Amygdala (tissue), 56 donors: ENCODE data around the gene FRY.

Experiments used
- DNase-seq, 56 donors: peaks; one replicate each; lab custom pipeline; 2025; lab: John Stamatoyannopoulos, UW

Gene FRY

DNA sequence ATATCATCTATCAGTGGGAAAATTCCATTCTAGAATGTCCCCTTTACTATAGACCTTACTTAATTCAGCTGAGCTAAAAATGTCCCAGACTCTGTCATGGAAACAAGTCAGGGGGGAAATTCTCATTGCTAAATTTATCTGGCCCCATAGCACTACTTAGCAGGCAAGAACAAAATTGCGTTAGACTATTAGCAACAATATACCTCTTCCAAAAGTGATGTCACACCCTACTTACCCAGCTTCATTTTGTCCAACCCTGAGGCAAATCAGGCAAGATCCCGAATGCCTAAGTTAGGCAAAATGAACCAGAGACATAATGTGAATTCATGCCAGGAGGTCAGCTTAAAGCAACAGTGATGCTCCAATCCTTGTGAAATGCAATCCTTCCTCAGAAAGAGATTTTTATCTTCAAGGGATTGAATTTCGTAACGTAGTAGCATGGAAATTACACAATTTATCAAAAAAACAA lies 93.7 kb downstream of the FRY start:
- DNase-seq, result no peak

DNA sequence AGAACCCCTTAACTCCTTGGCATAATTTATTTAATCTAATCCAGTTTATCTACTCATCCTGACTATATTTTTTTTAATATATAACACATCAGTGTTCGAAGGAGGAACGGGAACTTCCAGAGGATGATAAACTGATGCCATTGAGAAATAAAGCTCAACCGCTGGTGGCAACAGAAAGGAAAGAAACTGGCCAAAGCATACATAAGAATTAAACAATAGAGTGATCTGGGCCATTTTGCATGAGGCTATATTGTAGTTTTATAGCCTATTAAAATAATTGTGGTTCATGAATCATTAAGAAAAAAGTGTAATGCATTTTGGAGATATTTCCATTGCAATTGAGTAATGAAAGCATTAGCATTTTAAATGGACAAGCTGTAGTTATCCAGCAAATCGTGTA lies 94.2 kb downstream of the FRY start:
- no peak for DNase-seq

DNA sequence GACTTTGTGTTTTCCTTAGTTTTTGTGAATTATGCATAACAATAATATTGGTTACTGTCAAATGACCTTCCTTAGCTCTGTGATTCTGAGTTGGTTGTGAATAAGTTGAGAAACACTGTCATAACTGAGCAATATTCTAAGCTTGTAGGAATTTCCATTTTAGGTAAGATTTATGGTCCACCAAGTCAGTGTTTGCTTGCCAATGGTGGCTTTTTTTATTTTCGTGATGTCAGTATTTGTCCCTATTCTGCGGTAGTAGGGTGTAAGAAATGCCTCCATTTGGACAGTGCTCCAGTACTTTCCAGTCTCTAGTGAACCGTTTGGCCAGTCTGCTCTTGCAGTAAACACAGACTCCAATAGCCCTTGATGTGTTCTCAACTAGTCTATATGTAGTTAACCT lies 94.7 kb downstream of the FRY start:
- no peak for DNase-seq

DNA sequence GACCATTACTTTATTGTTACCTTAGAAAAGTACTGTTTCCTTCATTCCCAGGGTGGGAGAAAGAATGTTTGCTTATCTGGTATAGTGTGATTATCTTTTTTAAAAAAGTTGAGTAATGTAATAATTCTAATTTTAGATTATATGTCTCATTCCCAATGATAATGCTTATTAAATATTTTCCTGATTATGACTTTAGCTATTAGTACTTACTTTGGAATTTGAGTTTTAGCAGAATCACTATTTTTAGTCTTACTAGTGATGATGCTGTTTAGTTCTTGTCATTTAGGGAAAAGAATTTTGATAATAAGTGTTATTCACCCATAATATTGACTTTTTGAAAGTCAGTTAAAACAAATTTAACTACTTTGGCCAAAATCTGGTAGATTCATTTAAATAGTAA lies 95.2 kb downstream of the FRY start:
- DNase-seq, result no peak

DNA sequence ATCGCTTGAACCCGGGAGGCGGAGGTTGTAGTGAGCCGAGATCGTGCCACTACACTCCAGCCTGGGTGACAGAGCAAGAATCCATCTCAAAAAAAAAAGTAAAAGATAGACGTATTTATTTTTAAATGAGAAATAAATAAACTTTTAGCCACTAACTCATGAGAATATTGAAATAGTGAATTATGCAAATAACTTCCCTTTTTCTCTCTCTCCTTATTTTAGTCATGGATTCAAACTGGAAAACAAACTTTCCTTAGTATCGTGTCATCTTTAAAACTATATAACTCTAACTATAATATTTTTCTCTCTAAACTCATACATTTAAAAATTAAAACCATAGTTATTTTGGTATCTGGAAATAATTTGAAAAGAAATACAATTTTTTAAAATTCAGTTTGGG lies 96.1 kb downstream of the FRY start:
- DNase-seq, result no peak

DNA sequence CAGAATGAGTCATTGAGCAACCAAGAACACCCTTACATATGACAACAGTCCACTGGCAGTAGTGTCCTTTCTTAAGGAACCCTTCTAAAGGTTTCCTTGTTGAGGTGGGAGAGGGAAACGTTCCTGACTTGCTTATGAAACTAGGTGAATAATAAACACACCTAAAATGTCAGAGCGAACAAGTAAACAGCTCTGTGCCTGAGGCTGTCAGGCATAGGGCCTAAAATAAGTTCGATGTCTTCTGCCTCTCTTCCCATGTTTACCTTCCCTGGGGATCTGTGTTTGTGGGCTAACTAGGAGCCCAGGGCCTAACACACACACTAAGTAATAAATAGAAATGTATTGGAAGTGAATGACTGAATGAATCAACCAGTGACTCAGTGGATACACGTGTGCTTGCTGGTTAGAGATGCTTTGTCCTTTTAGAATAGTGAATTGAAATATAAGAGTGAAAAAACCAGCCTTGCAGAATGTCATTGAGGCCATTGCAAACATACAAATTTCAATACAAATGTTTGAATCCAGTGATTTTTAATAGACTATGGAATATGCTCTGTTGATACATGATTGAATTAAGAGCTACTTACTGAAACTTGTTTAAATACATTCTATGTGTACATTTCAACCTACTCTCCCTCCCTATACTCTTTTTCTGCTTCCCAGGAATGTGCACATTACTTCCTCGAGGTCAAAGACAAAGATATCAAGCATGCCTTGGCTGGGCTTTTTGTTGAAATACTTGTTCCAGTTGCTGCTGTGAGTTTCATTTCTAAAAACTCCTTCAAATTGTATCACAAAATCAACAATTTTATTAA lies 102.9 kb downstream of the FRY start:
- no peak for DNase-seq

DNA sequence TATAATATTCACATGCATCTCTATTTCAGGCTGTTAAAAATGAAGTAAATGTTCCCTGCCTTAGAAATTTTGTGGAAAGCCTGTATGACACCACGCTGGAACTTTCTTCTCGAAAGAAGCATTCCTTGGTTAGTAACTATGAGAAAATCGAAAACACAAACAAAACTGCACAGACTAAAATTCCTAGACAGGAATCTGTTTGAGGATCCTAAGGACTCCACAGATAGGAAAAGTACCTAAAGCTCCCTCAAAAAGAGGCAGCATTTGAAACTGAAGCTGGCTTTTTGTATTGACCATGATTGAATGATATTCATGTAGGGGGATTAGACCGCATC lies 103.4 kb downstream of the FRY start:
- DNase-seq, result no peak

DNA sequence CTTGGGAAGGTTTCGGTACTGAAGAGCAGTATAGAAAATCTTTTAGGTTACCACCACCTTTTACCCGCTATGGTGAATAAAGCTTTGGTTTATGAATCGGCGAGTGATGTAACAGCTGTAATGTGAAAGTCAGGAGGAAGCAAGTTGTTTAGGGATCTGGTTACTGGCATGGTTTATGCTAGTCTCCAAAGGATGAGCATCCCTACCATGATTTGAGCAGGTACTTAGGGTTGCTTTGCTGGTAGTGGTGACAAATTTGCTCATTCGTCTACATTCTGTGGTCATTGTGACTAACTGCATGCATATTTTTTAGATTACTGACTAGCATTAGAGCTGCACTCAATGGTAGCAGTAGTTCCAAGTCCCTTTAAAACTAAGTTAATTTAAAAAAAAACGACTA lies 104.1 kb downstream of the FRY start:
- no peak for DNase-seq

DNA sequence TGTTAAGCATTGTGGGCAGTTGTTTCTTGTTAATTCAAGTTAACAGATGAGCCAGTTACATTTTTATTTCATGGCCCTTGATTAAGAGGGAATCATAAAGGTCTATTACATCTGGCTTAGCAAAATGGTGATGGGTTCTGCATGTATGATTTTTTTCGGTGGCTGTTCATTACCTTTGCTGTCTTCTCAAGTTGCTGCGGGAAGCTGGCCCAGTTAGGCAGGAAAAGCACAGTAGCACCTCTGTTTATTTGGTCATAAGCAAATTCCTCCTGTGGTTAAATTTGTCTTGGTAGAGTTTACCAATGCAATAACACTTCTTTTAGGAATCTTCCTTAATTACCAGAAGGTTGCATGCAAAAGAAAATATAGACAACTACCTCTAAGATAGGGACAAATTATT lies 104.5 kb downstream of the FRY start:
- no peak for DNase-seq

DNA sequence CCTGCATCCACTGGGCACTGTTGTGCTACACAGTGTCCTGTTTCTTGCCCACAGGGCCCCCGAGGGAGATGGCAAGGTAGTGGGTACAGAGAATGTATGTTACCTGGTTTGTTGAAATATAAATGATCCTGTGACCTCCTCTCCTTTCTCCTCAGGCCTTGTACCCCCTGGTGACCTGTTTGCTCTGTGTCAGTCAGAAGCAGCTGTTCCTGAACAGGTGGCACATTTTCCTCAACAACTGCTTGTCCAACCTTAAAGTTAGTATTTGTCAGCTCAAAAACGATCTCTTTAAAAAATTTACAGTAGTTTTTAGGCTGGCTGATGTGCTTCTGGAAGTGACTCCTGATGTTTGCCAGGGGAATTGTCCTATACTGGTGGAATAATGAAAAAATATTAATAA lies 105.1 kb downstream of the FRY start:
- no peak for DNase-seq

DNA sequence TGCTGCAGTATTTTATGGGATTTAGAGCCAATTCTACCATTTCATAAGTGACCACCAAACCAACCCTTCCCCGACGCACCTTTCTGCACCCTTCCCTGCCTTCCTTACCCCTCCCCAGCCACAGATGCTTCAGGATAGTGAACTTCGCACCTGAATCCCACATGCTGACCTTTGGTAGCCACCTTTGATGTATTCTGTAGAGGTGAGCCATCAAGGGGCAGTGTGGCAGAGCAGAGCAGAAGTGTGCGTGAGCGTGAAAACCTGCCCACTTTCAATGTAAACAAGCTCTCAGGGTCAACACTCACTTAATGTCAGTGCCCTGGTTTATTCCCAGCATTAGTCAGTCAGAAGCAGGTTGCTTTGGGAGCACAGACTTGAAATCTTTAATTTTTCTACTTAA lies 107.7 kb downstream of the FRY start:
- DNase-seq, result no peak

DNA sequence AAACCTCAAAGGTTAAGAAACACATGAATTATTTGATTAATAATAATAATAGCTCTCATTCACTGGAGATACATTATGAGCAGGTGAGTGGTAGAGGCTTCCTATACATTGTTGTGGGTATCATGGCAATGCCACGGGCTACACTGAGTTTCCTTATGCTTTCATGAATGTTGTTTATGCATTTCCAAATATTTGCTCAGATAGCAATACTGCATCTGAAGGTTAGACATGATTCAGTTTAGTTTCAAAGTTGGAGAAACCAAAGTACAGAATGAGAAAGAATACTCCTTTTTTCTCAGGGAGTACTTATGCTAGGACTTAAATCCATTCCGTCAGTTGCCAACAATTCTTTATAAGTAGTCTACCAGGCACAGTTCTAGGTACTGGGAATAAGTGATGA lies 108.5 kb downstream of the FRY start:
- no peak for DNase-seq

DNA sequence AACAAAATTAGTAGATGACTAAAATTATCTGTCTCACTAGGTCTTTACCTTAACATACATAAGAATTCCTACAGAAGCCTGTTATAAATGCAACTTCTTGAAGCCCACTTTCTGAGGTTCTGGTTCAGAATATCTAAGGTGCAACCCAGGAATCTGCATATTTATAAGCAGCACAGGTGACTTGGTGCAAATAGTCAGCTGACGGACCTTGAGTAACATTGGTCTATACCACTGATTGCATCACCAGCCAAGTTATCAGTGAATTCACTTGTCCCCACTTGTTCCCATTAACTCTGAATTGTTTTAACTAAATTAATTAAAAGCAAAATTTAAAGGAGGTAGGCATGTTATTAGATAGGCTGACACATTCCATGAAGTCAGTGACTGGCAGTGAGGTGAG lies 109.9 kb downstream of the FRY start:
- DNase-seq, result no peak

DNA sequence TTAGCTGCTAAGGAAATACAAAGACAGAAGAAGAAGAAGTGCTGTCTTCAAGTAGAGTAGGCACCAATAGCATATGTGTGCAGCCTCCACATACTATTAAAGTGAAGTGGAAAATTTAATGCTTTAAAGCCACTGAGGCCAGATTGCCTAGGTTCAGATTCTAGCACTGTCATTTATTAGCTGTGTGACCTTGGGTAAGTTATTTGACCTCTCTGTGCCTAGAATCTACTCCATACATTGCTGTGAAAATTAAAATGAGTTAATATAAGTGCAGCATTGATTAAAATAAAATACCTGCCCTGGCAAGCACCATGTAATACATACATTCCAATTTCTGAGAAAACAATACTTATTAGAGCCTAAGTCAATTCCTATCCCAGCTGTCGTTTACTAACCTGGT lies 110.5 kb downstream of the FRY start:
- no peak for DNase-seq

DNA sequence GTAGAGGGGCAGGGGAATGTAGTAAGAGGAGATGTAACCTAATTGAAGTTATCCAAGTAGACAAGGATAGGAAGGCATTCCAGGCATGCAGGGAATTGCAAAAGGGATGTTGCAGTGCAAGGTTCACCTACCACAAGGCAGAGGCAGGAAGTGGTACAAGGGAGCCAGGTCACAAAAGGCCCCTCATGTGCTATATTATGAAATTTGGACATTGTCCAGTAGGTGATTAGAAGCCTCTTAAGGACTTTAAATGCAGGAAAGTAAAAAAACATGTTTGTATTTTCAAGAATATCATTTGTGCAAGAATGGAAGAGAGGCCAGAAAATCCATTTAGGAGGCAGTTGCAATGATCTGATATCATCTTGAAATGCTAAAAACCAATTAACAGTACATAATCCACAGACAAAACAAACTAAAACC lies 111.4 kb downstream of the FRY start:
- no peak for DNase-seq

DNA sequence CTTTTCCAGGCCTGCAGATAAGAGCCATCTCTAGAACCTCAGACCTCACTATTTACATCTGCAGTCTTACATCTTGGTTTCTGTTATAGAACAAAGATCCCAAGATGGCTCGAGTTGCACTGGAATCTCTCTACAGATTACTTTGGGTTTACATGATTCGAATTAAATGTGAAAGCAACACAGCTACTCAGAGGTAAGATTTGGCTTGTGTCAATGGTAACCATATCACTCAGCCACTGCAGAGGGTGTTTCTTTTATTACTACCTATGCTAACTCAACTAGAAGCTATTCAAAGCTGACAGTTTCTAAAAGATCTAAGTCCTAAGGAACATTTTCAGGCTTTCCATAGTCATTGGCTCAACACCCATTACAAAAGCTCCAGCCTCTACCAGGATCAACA lies 115.6 kb downstream of the FRY start:
- no peak for DNase-seq

DNA sequence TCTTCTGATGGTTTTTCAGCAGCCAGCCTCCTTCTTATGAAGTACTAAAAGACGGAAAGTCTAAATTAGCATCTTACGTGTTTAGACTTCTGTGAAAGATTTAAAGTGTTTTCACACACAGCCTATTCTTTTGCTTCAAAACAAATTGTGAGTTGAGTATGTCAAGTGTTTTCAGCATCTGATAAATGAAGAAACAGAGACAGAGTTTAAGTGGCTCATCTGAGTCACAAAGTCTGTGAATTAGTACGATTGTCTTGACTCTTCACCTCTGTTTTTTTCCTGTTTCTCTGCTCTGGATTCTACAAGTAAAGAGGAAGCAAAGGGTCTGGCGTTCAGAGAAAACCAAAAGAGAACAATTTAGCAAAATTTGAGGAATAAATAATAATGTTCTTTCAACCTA lies 116.4 kb downstream of the FRY start:
- DNase-seq, result no peak

DNA sequence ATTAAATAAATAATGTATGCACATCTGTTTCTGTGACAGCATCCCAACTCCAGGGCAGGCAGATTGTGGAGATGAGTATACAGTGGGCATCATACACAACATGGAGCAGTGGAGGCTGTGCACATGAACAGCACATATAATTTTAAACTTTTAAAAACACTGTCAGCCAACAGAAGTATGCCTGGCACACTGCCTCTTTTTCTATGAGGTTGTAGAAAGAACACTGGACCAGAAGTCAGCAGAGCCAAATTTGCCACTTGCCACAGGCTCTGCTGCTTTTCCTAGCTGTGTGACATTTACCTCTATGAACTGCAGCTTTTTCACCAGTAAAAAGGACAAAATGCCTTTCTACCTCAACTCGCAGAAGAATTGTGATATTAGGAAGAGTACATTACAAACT lies 118.7 kb downstream of the FRY start:
- no peak for DNase-seq

DNA sequence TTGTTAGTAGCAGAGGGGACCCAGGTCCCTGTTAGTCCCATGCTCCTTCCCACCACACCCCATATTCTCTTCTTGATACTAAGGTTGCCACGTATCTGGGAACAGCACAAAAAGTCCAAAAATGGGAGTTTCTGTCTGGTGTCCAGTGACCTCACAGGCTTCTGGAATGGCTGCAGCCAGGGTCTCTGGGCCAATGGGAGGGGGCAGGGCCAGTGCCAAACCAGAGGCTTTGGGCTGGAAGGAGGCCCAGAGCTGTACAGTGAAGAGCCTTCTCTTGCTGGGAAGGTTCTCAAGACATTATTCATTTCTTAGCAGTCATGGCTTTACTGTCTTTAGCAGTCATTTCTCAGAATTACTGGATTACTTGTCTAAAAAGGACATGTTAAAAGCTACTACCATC lies 119.2 kb downstream of the FRY start:
- peak in 12 of 56 donors; percentile 2 to 24 (median 9) for DNase-seq

DNA sequence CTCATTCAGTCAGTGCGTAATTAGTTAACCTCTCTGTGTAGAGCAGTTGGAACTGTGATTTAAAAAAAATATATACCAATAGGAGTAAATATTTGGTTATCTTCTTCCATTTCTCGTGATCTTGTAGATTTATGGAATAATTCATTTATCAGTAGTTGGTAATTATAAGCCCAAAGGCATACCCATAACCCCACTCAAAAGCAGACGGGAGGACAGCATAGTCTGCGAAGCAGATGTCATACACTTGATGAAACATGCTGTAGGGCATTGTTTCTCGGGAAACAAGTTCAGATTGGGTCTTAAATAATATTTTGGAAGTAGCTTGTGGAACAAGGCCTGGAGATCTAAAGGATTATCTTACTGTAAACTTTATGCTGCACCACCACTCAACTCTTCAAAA lies 119.7 kb downstream of the FRY start:
- DNase-seq, result no peak

DNA sequence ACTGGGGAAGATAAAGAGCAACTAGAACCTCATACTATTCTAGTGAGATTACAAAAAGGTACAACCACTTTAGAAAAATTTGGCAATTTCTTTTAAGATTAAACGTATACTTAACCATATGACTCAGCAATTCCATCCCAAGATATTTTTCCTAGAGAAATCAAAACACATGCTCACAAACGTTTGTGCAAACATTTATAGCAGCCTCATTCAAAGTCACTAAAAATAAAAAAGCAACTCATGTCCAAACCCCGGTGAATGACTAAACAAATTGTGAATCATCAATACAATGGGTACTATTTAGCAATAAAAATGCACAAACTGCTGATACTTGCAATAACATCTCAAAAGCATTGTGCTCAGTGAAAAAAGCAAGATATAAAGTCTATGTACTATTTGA lies 121.5 kb downstream of the FRY start:
- DNase-seq, result no peak

DNA sequence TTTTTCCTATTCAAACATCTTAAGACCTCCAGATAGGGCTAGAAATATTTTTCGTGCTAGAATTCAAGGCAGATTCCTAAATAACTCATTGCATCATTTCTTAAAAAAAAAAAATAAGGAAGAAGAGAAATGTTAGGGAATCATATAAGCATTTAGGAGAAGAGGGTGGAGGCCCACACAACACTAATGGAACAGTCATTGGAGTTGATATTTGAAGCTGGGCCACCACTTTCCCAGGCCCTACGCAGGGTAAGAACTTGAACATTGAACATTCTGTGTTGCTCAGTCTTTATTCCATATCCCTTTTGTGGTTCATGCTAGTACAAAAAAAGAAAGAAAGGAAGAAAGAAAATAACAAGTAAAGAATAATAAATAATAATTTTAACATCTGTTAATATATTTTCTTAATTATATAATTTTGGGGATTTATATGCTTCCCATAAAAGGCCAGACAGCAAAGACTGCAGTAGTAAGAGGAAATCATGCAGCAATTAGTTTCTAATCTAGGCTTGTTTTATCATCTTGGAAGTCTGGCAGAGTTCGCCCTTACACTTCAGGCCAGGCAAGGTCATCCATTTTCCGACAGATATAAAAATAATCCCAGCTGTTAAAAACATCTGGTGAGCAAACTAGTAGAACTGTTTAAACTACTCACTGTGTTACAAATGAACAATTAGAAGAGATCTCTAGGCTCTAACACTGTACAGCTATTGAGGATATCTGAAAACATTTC lies 127.7 kb downstream of the FRY start:
- no peak for DNase-seq
